ENCODE results near the gene CD36. TPM values are rescaled to one million over a fixed set of nuclear protein-coding genes. Genes with fewer than 3 reads are reported as not detected.

CD36 gene
- total RNA-seq, 1 experiment from 2014 or later = 0.39 TPM

GRCh38 chr7:80699721-80700256 lies 61.3 kb downstream of the CD36 start:
- POLR2A ChIA-PET (ENCODE audit: low non-redundant PET) = no interaction called here
- intact Hi-C loops (cut with micrococcal nuclease; ENCODE audit: unreplicated experiment) = loop anchor here (2.0 to 5.0 kb wide), 5 partner anchors 219 to 773 kb away; partner anchors contain the start of gene SEMA3C
- H3K9me3 ChIP-seq (ENCODE audit: low read depth, low read length, poor library complexity, severe bottlenecking) = peaks cover 4% of the 10 kb centered on the region
- BruUV-seq (replicated peaks) = no TSS peak
- H3K4me3 ChIP-seq (ENCODE audit: low read depth, low read length, poor library complexity, severe bottlenecking) = no peak overlapping the region
- no peak for DNase-seq (ENCODE audit: low spot score)
- TF ChIP-seq EZH2 (IDR thresholded peaks at IDR 0.05; ENCODE audit: borderline replicate concordance, low read depth, low read length, poor library complexity, severe bottlenecking) (no peak), CTCF (conservative IDR thresholded peaks at IDR 0.05; ENCODE audit: low read depth, low read length) (no peak)
- CTCF ChIA-PET = no interaction called here
- H3K27me3 ChIP-seq (replicated peaks; ENCODE audit: insufficient read depth, low read depth, low read length, poor library complexity) = no peaks in the 10 kb centered on the region
- H3K36me3 ChIP-seq (ENCODE audit: insufficient read depth, low read length, poor library complexity, severe bottlenecking) = no peaks in the 10 kb centered on the region
- H3K4me1 ChIP-seq (ENCODE audit: insufficient read depth, low read length, poor library complexity, severe bottlenecking) = no peaks in the 10 kb centered on the region
- no peak overlapping the region for H3K27ac ChIP-seq (ENCODE audit: low read depth, low read length, poor library complexity, severe bottlenecking)

- DNase-seq (ENCODE audit: low spot score) = no peak
- TF ChIP-seq EZH2 (IDR thresholded peaks at IDR 0.05; ENCODE audit: borderline replicate concordance, low read depth, low read length, poor library complexity, severe bottlenecking) (no peak), CTCF (conservative IDR thresholded peaks at IDR 0.05; ENCODE audit: low read depth, low read length) (no peak)
- no peak overlapping the region for H3K4me3 ChIP-seq (ENCODE audit: low read depth, low read length, poor library complexity, severe bottlenecking)
- no peaks in the 10 kb centered on the region for H3K4me1 ChIP-seq (ENCODE audit: insufficient read depth, low read length, poor library complexity, severe bottlenecking)
- no peaks in the 10 kb centered on the region for H3K36me3 ChIP-seq (ENCODE audit: insufficient read depth, low read length, poor library complexity, severe bottlenecking)
- H3K27ac ChIP-seq (ENCODE audit: low read depth, low read length, poor library complexity, severe bottlenecking) = no peak overlapping the region
- no TSS peak for BruUV-seq (replicated peaks)
- CTCF ChIA-PET = no interaction called here
- H3K27me3 ChIP-seq (replicated peaks; ENCODE audit: insufficient read depth, low read depth, low read length, poor library complexity) = no peaks in the 10 kb centered on the region
- H3K9me3 ChIP-seq (ENCODE audit: low read depth, low read length, poor library complexity, severe bottlenecking) = no peaks in the 10 kb centered on the region
- intact Hi-C loops (cut with micrococcal nuclease; ENCODE audit: unreplicated experiment) = no loop called here
- POLR2A ChIA-PET (ENCODE audit: low non-redundant PET) = interaction anchor here (0.7 kb wide), 1 partner anchor 370 kb away, joined by 5 read pairs; no protein-coding TSS in a partner anchor
Observed at GRCh38 chr7:80703272-80703671, 64.8 kb downstream of the CD36 start.

- H3K27ac ChIP-seq (ENCODE audit: low read depth, low read length, poor library complexity, severe bottlenecking) = no peak overlapping the region
Observed at GRCh38 chr7:80705130-80705781, 66.8 kb downstream of the CD36 start.

More at GRCh38 chr7:80705130-80705781, 66.8 kb downstream of the CD36 start:
- ChIA-PET POLR2A (ENCODE audit: low non-redundant PET) (no interaction called here), CTCF (no interaction called here)
- intact Hi-C loops (cut with micrococcal nuclease; ENCODE audit: unreplicated experiment) = no loop called here
- no peak for TF ChIP-seq CTCF (conservative IDR thresholded peaks at IDR 0.05; ENCODE audit: low read depth, low read length)
- no peak overlapping the region for H3K4me3 ChIP-seq (ENCODE audit: low read depth, low read length, poor library complexity, severe bottlenecking)
- no TSS peak for BruUV-seq (replicated peaks)
- H3K9me3 ChIP-seq (ENCODE audit: low read depth, low read length, poor library complexity, severe bottlenecking) = no peaks in the 10 kb centered on the region
- no peak for DNase-seq (ENCODE audit: low spot score)
- H3K27me3 ChIP-seq (replicated peaks; ENCODE audit: insufficient read depth, low read depth, low read length, poor library complexity) = no peaks in the 10 kb centered on the region
- H3K36me3 ChIP-seq (ENCODE audit: insufficient read depth, low read length, poor library complexity, severe bottlenecking) = no peaks in the 10 kb centered on the region
- no peaks in the 10 kb centered on the region for H3K4me1 ChIP-seq (ENCODE audit: insufficient read depth, low read length, poor library complexity, severe bottlenecking)
